HG03095 (cell line): ENCODE measurements around the gene CCNH.

Experiments
- ATAC-seq: cut with Tn5 transposase; IDR thresholded peaks from one replicate; pipeline ENCODE4 v1.9.1; 2021; ENCODE audit warnings: moderate library complexity; ENCODE audit not compliant: unreplicated experiment

Gene CCNH

GRCh38 chr5:87412630-87413342, at the start of gene CCNH:
Gene CCNH, minus strand, starts transcription at chr5:87412930. Its CDS starts 136 bp downstream, at chr5:87412794.
- ATAC-seq, result peak; percentile 100

GRCh38 chr5:87457706-87458105, 45.0 kb upstream of the CCNH start:
- ATAC-seq, result no peak

DNA sequence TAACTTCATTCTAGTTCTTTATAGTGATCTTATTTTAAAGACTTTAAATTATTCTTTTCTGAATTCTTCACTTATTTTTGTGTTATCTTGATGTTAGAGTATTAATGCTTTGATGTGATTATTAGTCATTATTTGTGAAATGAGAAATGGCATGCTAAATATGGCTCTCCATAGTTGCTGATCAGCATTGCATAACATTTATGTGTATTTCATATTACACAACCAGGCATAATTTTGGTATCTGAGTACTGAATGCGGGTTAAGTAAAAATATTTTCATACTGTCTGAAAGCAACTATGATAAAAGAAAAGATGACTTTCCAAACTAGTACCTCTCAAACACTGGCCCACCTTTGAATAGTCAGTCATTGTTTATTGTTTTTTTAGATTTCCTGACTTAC, 41.1 kb upstream of the CCNH start:
- no peak for ATAC-seq

GRCh38 chr5:87452837-87453236, 40.1 kb upstream of the CCNH start:
- ATAC-seq, result no peak

DNA sequence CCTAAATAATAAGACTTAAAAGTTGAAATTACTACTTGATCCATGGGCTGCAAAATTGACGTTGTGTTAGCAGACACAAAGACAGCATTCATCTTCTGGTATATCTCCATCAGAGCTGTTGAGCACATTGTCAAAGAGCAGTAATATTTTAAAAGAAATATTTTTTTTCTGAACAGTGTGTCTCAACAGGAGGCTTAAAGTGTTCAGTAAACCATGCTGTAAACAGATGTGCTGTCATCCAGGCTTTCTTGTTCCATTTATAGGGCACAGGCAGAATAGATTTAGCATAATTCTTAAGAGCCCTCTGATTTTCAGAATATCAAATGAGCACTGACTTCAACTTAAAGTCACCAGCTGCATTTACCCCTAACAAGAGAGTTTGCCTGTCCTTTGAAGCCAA, 29.7 kb upstream of the CCNH start:
- no peak for ATAC-seq

DNA sequence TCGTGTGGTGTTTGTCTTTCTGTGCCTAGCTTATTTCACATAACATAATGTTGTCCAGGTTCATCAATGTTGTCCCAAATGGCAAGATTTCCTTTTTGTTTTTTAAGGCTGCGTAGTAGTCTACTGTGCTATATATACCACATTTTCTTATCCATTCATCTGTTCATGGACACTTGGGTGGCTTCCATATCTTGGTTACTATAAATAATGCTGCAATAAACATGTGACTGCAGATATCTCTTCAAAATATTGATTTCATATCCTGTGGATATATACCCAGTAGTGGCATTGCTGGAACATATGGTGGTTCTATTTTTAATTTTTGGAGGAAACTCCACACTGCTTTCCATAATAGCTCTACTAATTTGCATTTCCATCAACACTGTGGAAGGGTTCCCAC, 25.5 kb upstream of the CCNH start:
- ATAC-seq, result no peak

GRCh38 chr5:87437724-87438123, 25.0 kb upstream of the CCNH start:
- ATAC-seq, result no peak

- no peak for ATAC-seq
Measured at GRCh38 chr5:87435144-87435694, 22.5 kb upstream of the CCNH start.

DNA sequence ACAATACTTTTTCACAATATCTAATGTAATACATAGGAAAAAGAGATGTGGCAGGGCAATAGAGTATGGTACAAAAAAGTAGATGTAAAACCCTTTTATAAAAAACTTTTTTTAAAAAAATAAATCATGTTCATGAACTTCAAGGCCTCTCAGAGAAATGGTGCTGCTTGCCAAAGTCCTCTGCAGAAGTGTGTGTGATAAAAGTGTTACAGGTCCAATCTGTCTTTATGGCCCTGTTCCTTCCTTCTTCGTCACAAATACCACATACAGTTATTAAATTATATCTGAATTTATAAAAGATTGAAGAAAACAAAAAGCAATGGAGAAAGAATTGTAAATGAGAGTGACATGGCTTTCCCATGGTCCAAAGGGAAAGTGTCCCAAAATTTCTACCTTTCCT, 21.7 kb upstream of the CCNH start:
- ATAC-seq, result no peak

DNA sequence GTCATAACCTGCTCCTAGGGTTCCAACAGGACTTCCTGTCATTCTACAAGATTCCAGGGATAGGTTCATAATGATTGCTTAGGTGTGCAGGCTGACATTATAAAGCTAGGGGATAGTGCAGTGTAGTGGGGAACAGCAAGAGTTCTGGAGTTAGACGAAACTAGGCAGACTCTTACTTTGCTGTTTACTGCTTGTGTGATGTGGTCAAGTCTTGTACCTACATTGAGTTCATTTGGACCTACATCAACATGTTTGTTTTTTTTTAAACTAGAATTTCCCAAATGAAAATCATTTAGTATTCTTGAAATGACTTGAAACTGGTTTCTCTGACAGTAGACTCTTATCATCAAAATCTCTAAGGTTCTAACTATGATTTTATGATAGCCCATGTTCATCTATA, 21.2 kb upstream of the CCNH start:
- ATAC-seq, result no peak

- no peak for ATAC-seq
Measured at GRCh38 chr5:87432460-87432859, 19.7 kb upstream of the CCNH start.

DNA sequence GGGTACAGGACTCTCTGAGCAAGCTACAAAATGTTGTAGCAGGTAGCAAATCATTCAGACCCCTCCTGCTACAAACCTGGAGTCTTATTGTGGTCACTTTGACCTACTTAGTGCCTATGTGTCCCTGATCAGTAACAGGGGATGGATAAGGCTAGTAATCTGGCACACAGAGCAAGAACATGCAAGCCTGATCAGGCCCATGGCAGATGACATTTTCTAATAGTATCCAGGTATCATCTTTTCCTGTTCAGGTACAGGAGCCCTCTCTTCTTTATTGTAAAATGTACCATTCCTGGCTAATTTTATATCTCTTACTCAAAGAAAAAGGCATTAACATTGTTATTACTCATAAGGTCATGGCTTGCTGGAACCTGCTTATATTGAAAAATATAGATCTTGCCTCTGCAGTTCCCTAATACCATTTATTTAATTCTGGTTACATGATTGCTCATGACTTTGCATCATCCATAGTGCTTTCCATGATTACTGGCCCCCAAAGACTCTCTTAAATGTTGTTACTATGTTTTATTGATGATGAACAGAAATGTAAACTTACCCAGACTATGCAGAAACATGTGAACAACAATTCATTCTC, 18.2 kb upstream of the CCNH start:
- ATAC-seq, result no peak

GRCh38 chr5:87423755-87424154, 11.0 kb upstream of the CCNH start:
- ATAC-seq, result no peak

GRCh38 chr5:87421307-87421706, 8.6 kb upstream of the CCNH start:
- ATAC-seq, result no peak

DNA sequence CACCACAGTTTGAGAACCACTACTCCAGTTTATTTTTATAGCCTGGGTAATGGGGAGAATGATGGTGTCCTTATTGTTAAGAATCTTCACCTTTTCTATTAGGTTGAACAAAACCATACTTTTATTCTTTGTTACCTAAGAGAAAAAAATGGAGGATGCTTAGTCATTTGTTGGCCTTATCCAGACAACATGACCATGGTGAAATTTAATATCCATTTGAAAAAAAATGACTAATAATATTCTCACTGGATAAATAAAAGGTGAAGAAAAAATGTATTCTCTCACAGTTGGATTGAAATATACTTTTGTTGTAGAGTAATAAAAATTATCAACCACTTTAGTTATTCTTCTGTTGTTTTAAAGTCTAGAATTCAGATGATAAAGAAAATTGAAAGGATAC, 5.8 kb upstream of the CCNH start:
- no peak for ATAC-seq

DNA sequence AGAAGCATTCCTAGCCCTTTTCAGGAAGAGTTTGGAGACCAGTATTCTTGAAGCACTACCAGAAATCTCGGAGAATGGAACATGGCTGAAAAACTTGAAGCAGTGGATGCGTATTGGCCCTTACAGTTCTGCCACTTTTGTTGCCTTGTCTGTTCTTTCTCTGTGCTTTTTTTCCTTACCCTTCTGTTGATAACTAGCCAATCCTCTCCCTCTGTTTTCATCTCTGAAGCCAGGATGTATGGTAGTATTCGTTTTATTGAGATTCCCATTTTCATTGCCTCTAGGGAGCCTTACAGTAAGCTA, 564 bp upstream of the CCNH start:
- no peak for ATAC-seq

- peak; percentile 15 for ATAC-seq
Measured at GRCh38 chr5:87411973-87412629, 629 bp downstream of the CCNH start.

- ATAC-seq, result no peak
Measured at GRCh38 chr5:87411586-87411972, 1.2 kb downstream of the CCNH start.

DNA sequence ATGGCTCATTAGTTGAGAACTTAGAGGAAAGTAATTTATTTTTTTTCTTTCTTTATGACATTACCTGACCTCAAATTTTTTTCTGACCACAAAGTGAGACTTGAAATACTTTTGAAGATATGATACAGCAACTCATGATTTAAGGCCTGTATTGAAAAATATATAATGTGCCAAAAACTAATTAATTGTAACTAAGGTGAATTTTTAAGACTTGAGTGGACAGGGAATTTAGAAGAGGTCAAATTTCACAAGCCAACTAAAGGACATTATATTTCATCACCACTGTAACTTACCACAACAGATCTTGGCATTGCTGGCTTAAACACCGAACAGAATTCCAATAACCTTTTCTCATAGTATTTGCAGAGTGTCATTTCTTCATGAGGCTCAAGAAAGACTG, 1.8 kb downstream of the CCNH start:
- ATAC-seq, result no peak

DNA sequence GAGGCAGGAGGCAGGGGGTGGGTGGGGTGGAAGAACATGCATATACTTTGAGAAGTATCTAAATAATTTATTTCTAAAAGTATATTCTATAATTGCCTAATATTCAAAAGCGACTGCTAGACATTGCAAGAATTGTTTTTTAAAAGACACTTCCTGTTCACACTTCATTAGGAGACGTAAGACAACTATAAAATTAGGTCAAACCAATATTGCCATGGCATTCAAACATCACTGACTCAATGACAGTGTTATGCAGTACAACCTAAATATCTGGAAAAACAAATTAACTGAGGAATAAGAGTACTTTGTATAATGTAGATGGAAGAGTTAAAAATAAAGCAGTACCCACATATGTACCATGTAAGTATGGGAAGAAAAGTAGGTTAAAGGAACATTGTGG, 4.5 kb downstream of the CCNH start:
- no peak for ATAC-seq

DNA sequence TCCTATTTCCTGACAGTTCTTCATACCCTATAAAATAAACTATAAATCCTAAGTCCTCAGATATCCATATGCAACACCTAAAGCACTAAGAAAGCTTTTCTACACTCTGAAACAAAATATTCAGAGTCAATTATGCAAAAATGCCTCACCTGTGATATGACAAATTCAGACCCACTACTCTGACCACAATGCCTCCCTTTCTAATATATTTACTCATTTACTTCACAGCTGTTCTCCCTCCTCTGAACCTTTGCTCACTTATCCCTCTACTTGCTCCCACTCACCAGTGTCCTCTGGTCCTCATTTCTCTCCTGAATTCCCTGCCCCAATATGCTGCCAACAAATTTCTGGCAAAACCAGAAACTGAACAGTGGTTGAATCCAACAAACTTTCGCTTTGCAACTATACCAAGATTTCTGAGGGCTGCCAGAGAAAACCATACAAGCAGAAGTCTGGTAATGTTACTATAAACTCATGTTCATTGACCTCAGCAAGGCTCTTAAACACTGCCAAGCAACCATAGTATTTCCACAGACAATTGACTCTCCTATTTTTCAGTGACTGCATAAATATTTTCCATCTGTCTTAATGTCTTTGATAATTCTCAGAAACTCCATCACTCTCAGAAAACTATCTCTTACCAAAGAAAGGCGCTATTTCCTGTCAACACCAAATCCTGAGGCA, 7.1 kb downstream of the CCNH start:
- no peak for ATAC-seq

- no peak for ATAC-seq
Measured at GRCh38 chr5:87404359-87404758, 8.4 kb downstream of the CCNH start.
